Measurements from ENCODE around the gene USP46.
A peak's percentile ranks its signal among the peaks of the same experiment; 100 is the strongest.

USP46 gene

GRCh38 chr4:52657618-52658501 is 1.2 kb downstream of the USP46 start:
- H3K79me2 ChIP-seq (ENCODE audit: control insufficient read depth, insufficient read depth, low read length, unreplicated experiment) = peaks cover 19% of the 10 kb centered on the region
- peaks cover 6% of the 10 kb centered on the region; the same call in 1 of the 2 replicates for H3K36me3 ChIP-seq (ENCODE audit: insufficient read depth, low read length)
- H3K4me3 ChIP-seq (ENCODE audit: low read depth, low read length) = peak overlapping the region; percentile 97
- peaks cover 8% of the 10 kb centered on the region for H3K4me1 ChIP-seq (ENCODE audit: control insufficient read depth, insufficient read depth, low read length, unreplicated experiment)
- H3K27me3 ChIP-seq (ENCODE audit: insufficient read depth, low read length) = no peaks in the 10 kb centered on the region
- peak overlapping the region; percentile 96 for H2AFZ ChIP-seq (ENCODE audit: low read length, unreplicated experiment)
- no peak overlapping the region for H3K27ac ChIP-seq (ENCODE audit: low read depth, low read length)

- Histone ChIP-seq H3K36me3 (ENCODE audit: insufficient read depth, low read length) (peaks cover 6% of the 10 kb centered on the region; the same call in 1 of the 2 replicates), H3K27ac (ENCODE audit: low read depth, low read length) (no peak overlapping the region), H3K4me3 (ENCODE audit: low read depth, low read length) (no peak overlapping the region; the same call in 1 of the 2 replicates), H3K27me3 (ENCODE audit: insufficient read depth, low read length) (no peaks in the 10 kb centered on the region), H3K79me2 (ENCODE audit: control insufficient read depth, insufficient read depth, low read length, unreplicated experiment) (peaks cover 20% of the 10 kb centered on the region), H3K4me1 (ENCODE audit: control insufficient read depth, insufficient read depth, low read length, unreplicated experiment) (peaks cover 8% of the 10 kb centered on the region), H2AFZ (ENCODE audit: low read length, unreplicated experiment) (no peak overlapping the region)
Measured at GRCh38 chr4:52657292-52657617, 1.8 kb downstream of the USP46 start.

GRCh38 chr4:52655506-52655905 is 3.6 kb downstream of the USP46 start:
- Histone ChIP-seq H3K4me3 (ENCODE audit: low read depth, low read length) (no peak overlapping the region), H3K4me1 (ENCODE audit: control insufficient read depth, insufficient read depth, low read length, unreplicated experiment) (peaks cover 8% of the 10 kb centered on the region), H3K79me2 (ENCODE audit: control insufficient read depth, insufficient read depth, low read length, unreplicated experiment) (peaks cover 31% of the 10 kb centered on the region), H3K36me3 (ENCODE audit: insufficient read depth, low read length) (no peaks in the 10 kb centered on the region), H3K27ac (ENCODE audit: low read depth, low read length) (no peak overlapping the region), H3K27me3 (ENCODE audit: insufficient read depth, low read length) (no peaks in the 10 kb centered on the region), H2AFZ (ENCODE audit: low read length, unreplicated experiment) (no peak overlapping the region)

- Histone ChIP-seq H3K36me3 (ENCODE audit: insufficient read depth, low read length) (no peaks in the 10 kb centered on the region), H3K4me1 (ENCODE audit: control insufficient read depth, insufficient read depth, low read length, unreplicated experiment) (no peaks in the 10 kb centered on the region), H2AFZ (ENCODE audit: low read length, unreplicated experiment) (no peak overlapping the region), H3K27me3 (ENCODE audit: insufficient read depth, low read length) (no peaks in the 10 kb centered on the region), H3K79me2 (ENCODE audit: control insufficient read depth, insufficient read depth, low read length, unreplicated experiment) (peaks cover 35% of the 10 kb centered on the region), H3K4me3 (ENCODE audit: low read depth, low read length) (no peak overlapping the region), H3K27ac (ENCODE audit: low read depth, low read length) (no peak overlapping the region)
Measured at GRCh38 chr4:52651996-52652672, 7.0 kb downstream of the USP46 start.

GRCh38 chr4:52648836-52649235 is 10.3 kb downstream of the USP46 start:
- H3K79me2 ChIP-seq (ENCODE audit: control insufficient read depth, insufficient read depth, low read length, unreplicated experiment) = peaks cover 27% of the 10 kb centered on the region
- no peak overlapping the region for H3K27ac ChIP-seq (ENCODE audit: low read depth, low read length)
- peaks cover 4% of the 10 kb centered on the region for H3K4me1 ChIP-seq (ENCODE audit: control insufficient read depth, insufficient read depth, low read length, unreplicated experiment)
- H3K36me3 ChIP-seq (ENCODE audit: insufficient read depth, low read length) = no peaks in the 10 kb centered on the region
- H2AFZ ChIP-seq (ENCODE audit: low read length, unreplicated experiment) = no peak overlapping the region
- no peaks in the 10 kb centered on the region for H3K27me3 ChIP-seq (ENCODE audit: insufficient read depth, low read length)
- no peak overlapping the region for H3K4me3 ChIP-seq (ENCODE audit: low read depth, low read length)

- peaks cover 32% of the 10 kb centered on the region for H3K79me2 ChIP-seq (ENCODE audit: control insufficient read depth, insufficient read depth, low read length, unreplicated experiment)
- H3K36me3 ChIP-seq (ENCODE audit: insufficient read depth, low read length) = no peaks in the 10 kb centered on the region
Measured at GRCh38 chr4:52646741-52647140, 12.4 kb downstream of the USP46 start.

GRCh38 chr4:52646096-52646495 is 13.0 kb downstream of the USP46 start:
- Histone ChIP-seq H3K27me3 (ENCODE audit: insufficient read depth, low read length) (no peaks in the 10 kb centered on the region), H3K4me1 (ENCODE audit: control insufficient read depth, insufficient read depth, low read length, unreplicated experiment) (peaks cover 25% of the 10 kb centered on the region), H3K27ac (ENCODE audit: low read depth, low read length) (no peak overlapping the region), H3K36me3 (ENCODE audit: insufficient read depth, low read length) (no peaks in the 10 kb centered on the region), H3K4me3 (ENCODE audit: low read depth, low read length) (no peak overlapping the region), H3K79me2 (ENCODE audit: control insufficient read depth, insufficient read depth, low read length, unreplicated experiment) (peaks cover 33% of the 10 kb centered on the region), H2AFZ (ENCODE audit: low read length, unreplicated experiment) (no peak overlapping the region)

More at GRCh38 chr4:52646741-52647140, 12.4 kb downstream of the USP46 start:
- H3K27ac ChIP-seq (ENCODE audit: low read depth, low read length) = no peak overlapping the region
- no peak overlapping the region for H3K4me3 ChIP-seq (ENCODE audit: low read depth, low read length)
- peaks cover 18% of the 10 kb centered on the region for H3K4me1 ChIP-seq (ENCODE audit: control insufficient read depth, insufficient read depth, low read length, unreplicated experiment)
- H2AFZ ChIP-seq (ENCODE audit: low read length, unreplicated experiment) = no peak overlapping the region
- no peaks in the 10 kb centered on the region for H3K27me3 ChIP-seq (ENCODE audit: insufficient read depth, low read length)

GRCh38 chr4:52645300-52645699 is 13.8 kb downstream of the USP46 start:
- peaks cover 29% of the 10 kb centered on the region for H3K4me1 ChIP-seq (ENCODE audit: control insufficient read depth, insufficient read depth, low read length, unreplicated experiment)
- H3K36me3 ChIP-seq (ENCODE audit: insufficient read depth, low read length) = no peaks in the 10 kb centered on the region
- no peak overlapping the region for H2AFZ ChIP-seq (ENCODE audit: low read length, unreplicated experiment)
- no peak overlapping the region for H3K27ac ChIP-seq (ENCODE audit: low read depth, low read length)
- peaks cover 36% of the 10 kb centered on the region for H3K79me2 ChIP-seq (ENCODE audit: control insufficient read depth, insufficient read depth, low read length, unreplicated experiment)
- H3K4me3 ChIP-seq (ENCODE audit: low read depth, low read length) = no peak overlapping the region
- H3K27me3 ChIP-seq (ENCODE audit: insufficient read depth, low read length) = no peaks in the 10 kb centered on the region

- H3K4me3 ChIP-seq (ENCODE audit: low read depth, low read length) = no peak overlapping the region
- H3K4me1 ChIP-seq (ENCODE audit: control insufficient read depth, insufficient read depth, low read length, unreplicated experiment) = peaks cover 29% of the 10 kb centered on the region
- no peak overlapping the region for H2AFZ ChIP-seq (ENCODE audit: low read length, unreplicated experiment)
- H3K27ac ChIP-seq (ENCODE audit: low read depth, low read length) = no peak overlapping the region
- peaks cover 41% of the 10 kb centered on the region for H3K79me2 ChIP-seq (ENCODE audit: control insufficient read depth, insufficient read depth, low read length, unreplicated experiment)
- H3K27me3 ChIP-seq (ENCODE audit: insufficient read depth, low read length) = no peaks in the 10 kb centered on the region
- H3K36me3 ChIP-seq (ENCODE audit: insufficient read depth, low read length) = no peaks in the 10 kb centered on the region
Measured at GRCh38 chr4:52643785-52644244, 15.3 kb downstream of the USP46 start.

- Histone ChIP-seq H3K4me1 (ENCODE audit: control insufficient read depth, insufficient read depth, low read length, unreplicated experiment) (peaks cover 29% of the 10 kb centered on the region), H2AFZ (ENCODE audit: low read length, unreplicated experiment) (no peak overlapping the region), H3K4me3 (ENCODE audit: low read depth, low read length) (no peak overlapping the region), H3K36me3 (ENCODE audit: insufficient read depth, low read length) (no peaks in the 10 kb centered on the region), H3K27me3 (ENCODE audit: insufficient read depth, low read length) (no peaks in the 10 kb centered on the region), H3K27ac (ENCODE audit: low read depth, low read length) (no peak overlapping the region), H3K79me2 (ENCODE audit: control insufficient read depth, insufficient read depth, low read length, unreplicated experiment) (peaks cover 44% of the 10 kb centered on the region)
Measured at GRCh38 chr4:52643190-52643589, 15.9 kb downstream of the USP46 start.
